22Rv1 (cell line): ENCODE data around the gene EMP2.

Source experiments
- ZFX ChIP-seq: fragments of 450-650 bp; IDR thresholded peaks from 2 replicates; pipeline ENCODE4 v1.6.1; 2017; ENCODE audit warnings: antibody characterized with exemption, borderline replicate concordance
- TF ChIP-seq, protein P1 (sequence below): fragments of 450-650 bp; IDR thresholded peaks from 2 replicates; pipeline ENCODE4 v1.5.1; 2017; ENCODE audit warnings: mild to moderate bottlenecking

DNA sequence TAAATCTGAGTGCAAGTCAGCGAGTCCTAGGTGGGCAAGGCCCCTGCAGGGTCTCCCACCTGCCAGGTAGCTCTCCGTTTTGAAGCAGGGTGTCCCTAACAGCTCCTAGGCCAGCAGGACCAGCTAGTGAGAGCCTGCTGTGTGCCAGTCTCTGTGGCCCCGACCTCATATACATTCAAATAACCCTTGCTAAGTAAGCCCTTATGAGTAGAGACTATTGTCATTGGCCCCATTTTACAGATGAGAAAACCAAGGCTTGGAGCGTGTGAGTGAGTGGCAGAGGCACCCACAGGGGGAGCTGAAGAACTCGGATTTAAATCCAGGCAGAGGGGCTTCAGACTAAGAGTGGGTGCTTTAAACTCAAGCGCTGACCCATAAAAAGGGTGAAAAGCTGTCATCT is 39.7 kb upstream of the EMP2 start:
- TF ChIP-seq, protein P1, sequence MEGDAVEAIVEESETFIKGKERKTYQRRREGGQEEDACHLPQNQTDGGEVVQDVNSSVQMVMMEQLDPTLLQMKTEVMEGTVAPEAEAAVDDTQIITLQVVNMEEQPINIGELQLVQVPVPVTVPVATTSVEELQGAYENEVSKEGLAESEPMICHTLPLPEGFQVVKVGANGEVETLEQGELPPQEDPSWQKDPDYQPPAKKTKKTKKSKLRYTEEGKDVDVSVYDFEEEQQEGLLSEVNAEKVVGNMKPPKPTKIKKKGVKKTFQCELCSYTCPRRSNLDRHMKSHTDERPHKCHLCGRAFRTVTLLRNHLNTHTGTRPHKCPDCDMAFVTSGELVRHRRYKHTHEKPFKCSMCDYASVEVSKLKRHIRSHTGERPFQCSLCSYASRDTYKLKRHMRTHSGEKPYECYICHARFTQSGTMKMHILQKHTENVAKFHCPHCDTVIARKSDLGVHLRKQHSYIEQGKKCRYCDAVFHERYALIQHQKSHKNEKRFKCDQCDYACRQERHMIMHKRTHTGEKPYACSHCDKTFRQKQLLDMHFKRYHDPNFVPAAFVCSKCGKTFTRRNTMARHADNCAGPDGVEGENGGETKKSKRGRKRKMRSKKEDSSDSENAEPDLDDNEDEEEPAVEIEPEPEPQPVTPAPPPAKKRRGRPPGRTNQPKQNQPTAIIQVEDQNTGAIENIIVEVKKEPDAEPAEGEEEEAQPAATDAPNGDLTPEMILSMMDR, result no peak
- TF ChIP-seq ZFX, result no peak
